BE2C (cell line): Measurements from ENCODE around the gene LIX1L.

Experiments used
- DNase-seq: peaks from one replicate; pipeline ENCODE4 v3.0.0-alpha.2; 2020
- H3K27me3 ChIP-seq: fragments of 250-450 bp; sonication (Bioruptor Pico); 2 replicates; pipeline ENCODE4 v1.5.1; 2020; ENCODE audit warnings: mild to moderate bottlenecking
- H3K36me3 ChIP-seq: fragments of 250-450 bp; sonication (Bioruptor Pico); 2 replicates; pipeline ENCODE4 v1.5.1; 2020; ENCODE audit warnings: mild to moderate bottlenecking
- H3K4me1 ChIP-seq: fragments of 250-450 bp; sonication (Bioruptor Pico); 2 replicates; pipeline ENCODE4 v1.5.1; 2020
- H3K4me3 ChIP-seq: 2 replicates; pipeline ENCODE4 v1.5.1; 2011; ENCODE audit warnings: low read depth, low read length
- H3K9me3 ChIP-seq: fragments of 250-450 bp; sonication (Bioruptor Pico); 2 replicates; pipeline ENCODE4 v1.5.1; 2020
- CTCF ChIP-seq: IDR thresholded peaks from 2 replicates; pipeline ENCODE4 v1.5.1; 2012; ENCODE audit warnings: mild to moderate bottlenecking, low read depth, low read length

Gene LIX1L

GRCh38 chr1:145987926-145988325 lies 30.1 kb upstream of the LIX1L start:
- peaks cover 3% of the 10 kb centered on the region; the same call in 1 of the 2 replicates for H3K4me1 ChIP-seq
- TF ChIP-seq CTCF: no peak
- H3K36me3 ChIP-seq: peaks cover 6% of the 10 kb centered on the region
- DNase-seq: no peak
- H3K9me3 ChIP-seq: no peaks in the 10 kb centered on the region
- no peak overlapping the region for H3K4me3 ChIP-seq
- no peaks in the 10 kb centered on the region for H3K27me3 ChIP-seq

- Histone ChIP-seq H3K9me3 (no peaks in the 10 kb centered on the region), H3K27me3 (no peaks in the 10 kb centered on the region), H3K36me3 (no peaks in the 10 kb centered on the region), H3K4me3 (no peak overlapping the region), H3K4me1 (peaks cover 3% of the 10 kb centered on the region; the same call in 1 of the 2 replicates)
- DNase-seq: no peak
- no peak for TF ChIP-seq CTCF
These were observed 28.7 kb upstream of the LIX1L start for GRCh38 chr1:145986551-145986950.

- no peaks in the 10 kb centered on the region for H3K36me3 ChIP-seq
- no peak for DNase-seq
- H3K27me3 ChIP-seq: no peaks in the 10 kb centered on the region
- no peaks in the 10 kb centered on the region for H3K9me3 ChIP-seq
- peaks cover 3% of the 10 kb centered on the region; the same call in 1 of the 2 replicates for H3K4me1 ChIP-seq
- no peak for TF ChIP-seq CTCF
- H3K4me3 ChIP-seq: no peak overlapping the region
These were observed 28.0 kb upstream of the LIX1L start for GRCh38 chr1:145985502-145986439.

- no peak for TF ChIP-seq CTCF
- no peaks in the 10 kb centered on the region for H3K36me3 ChIP-seq
- no peaks in the 10 kb centered on the region for H3K9me3 ChIP-seq
- no peak overlapping the region for H3K4me3 ChIP-seq
- H3K27me3 ChIP-seq: no peaks in the 10 kb centered on the region
- H3K4me1 ChIP-seq: peaks cover 3% of the 10 kb centered on the region; the same call in 1 of the 2 replicates
- no peak for DNase-seq
These were observed 27.3 kb upstream of the LIX1L start for GRCh38 chr1:145985129-145985501.

- Histone ChIP-seq H3K36me3 (no peaks in the 10 kb centered on the region), H3K4me3 (no peak overlapping the region), H3K4me1 (peaks cover 9% of the 10 kb centered on the region), H3K27me3 (no peaks in the 10 kb centered on the region), H3K9me3 (no peaks in the 10 kb centered on the region)
- DNase-seq: no peak
- no peak for TF ChIP-seq CTCF
These were observed 26.4 kb upstream of the LIX1L start for GRCh38 chr1:145983960-145984830.
